Type B pancreatic cell (in vitro differentiated cells): ENCODE results near the gene ALKAL2. TPM values are rescaled to one million over a fixed set of nuclear protein-coding genes. Genes with fewer than 3 reads are reported as not detected.
"Not testable (repeated sequence)": the region's sequence is repeated elsewhere in the genome, so short reads cannot be mapped to it uniquely, and the experiment has no call there.

Experiments used
- DNase-seq: peaks from one replicate; pipeline ENCODE4 v3.0.0; 2021; ENCODE audit warnings: mixed read lengths; ENCODE audit not compliant: unreplicated experiment; ENCODE audit errors: extremely low spot score
- H3K27ac Mint-ChIP-seq: 2 replicates; pipeline ENCODE4 v1.8.0; 2021; ENCODE audit warnings: mild to moderate bottlenecking, mixed read lengths
- H3K27me3 Mint-ChIP-seq: 2 replicates; pipeline ENCODE4 v1.8.0; 2021; ENCODE audit warnings: mixed read lengths
- H3K36me3 Mint-ChIP-seq: 2 replicates; pipeline ENCODE4 v1.8.0; 2021; ENCODE audit warnings: mixed read lengths
- H3K4me1 Mint-ChIP-seq: one replicate; pipeline ENCODE4 v1.8.0; 2021; ENCODE audit warnings: mixed read lengths; ENCODE audit not compliant: unreplicated experiment
- H3K4me3 Mint-ChIP-seq: 2 replicates; pipeline ENCODE4 v1.8.0; 2021; ENCODE audit warnings: mild to moderate bottlenecking, mixed read lengths
- H3K9me3 Mint-ChIP-seq: 2 replicates; pipeline ENCODE4 v1.8.0; 2021; ENCODE audit warnings: mixed read lengths
- total RNA-seq: library from RNA; stranded (reverse); gene quantifications from 2 replicates; pipeline ENCODE4 v1.2.1, GENCODE V29; 2021; ENCODE audit warnings: low replicate concordance
- TF ChIP-seq, protein P1 (sequence below): fragments of 200-600 bp; sonication (generic); conservative IDR thresholded peaks from 2 replicates; pipeline ENCODE4 v1.5.0; 2021; ENCODE audit warnings: antibody characterized with exemption, mild to moderate bottlenecking

Gene ALKAL2
- total RNA-seq, 1 donor from 2014 or later = 3.5 TPM

DNA sequence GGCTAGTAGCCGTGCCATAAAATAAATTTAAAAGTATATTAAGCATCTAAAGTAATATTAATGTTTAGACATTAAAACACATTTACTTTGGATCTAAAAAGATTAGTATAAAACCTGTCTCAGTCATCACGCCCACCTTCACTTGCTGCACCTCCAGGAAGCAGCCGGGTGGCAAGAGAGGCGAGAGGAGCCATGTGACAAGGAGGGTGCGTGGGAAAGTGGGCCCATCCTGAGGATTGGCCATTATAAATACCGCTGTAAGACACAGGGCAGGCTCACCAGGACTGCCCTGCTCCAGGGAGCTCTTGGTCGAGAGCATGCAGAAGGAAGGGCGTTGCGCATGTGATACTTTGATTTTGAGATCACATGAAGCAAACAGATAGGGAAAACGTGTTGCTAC is 34.4 kb upstream of the ALKAL2 start:
- peaks cover 5% of the 10 kb centered on the region for H3K27me3 Mint-ChIP-seq
- H3K36me3 Mint-ChIP-seq = no peaks in the 10 kb centered on the region
- DNase-seq = no peak
- H3K27ac Mint-ChIP-seq = no peak overlapping the region
- peaks cover 10% of the 10 kb centered on the region for H3K4me1 Mint-ChIP-seq
- H3K9me3 Mint-ChIP-seq = no peaks in the 10 kb centered on the region
- no peak overlapping the region for H3K4me3 Mint-ChIP-seq
- TF ChIP-seq, protein P1, sequence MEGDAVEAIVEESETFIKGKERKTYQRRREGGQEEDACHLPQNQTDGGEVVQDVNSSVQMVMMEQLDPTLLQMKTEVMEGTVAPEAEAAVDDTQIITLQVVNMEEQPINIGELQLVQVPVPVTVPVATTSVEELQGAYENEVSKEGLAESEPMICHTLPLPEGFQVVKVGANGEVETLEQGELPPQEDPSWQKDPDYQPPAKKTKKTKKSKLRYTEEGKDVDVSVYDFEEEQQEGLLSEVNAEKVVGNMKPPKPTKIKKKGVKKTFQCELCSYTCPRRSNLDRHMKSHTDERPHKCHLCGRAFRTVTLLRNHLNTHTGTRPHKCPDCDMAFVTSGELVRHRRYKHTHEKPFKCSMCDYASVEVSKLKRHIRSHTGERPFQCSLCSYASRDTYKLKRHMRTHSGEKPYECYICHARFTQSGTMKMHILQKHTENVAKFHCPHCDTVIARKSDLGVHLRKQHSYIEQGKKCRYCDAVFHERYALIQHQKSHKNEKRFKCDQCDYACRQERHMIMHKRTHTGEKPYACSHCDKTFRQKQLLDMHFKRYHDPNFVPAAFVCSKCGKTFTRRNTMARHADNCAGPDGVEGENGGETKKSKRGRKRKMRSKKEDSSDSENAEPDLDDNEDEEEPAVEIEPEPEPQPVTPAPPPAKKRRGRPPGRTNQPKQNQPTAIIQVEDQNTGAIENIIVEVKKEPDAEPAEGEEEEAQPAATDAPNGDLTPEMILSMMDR = no peak

DNA sequence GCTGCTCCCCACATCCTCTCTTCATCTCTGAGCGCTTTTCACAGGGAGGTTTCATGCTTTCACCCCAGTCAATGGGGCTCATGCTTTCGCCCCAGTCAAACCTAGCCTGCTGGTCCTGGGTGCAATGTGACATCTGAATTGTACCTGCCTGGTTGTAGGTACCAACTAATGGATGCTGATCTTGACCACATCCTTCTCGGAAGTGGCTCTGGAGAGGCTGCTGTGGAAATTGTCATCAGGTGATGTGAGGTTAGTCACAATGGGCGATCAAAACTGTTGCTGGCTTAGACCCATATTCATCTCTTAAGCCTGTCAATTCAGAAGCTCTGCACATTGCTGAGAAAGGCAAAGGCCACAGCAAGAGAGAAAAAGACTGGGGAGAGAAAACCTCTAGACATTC is 32.7 kb upstream of the ALKAL2 start:
- peaks cover 5% of the 10 kb centered on the region for H3K27me3 Mint-ChIP-seq
- peaks cover 17% of the 10 kb centered on the region for H3K4me1 Mint-ChIP-seq
- H3K9me3 Mint-ChIP-seq = no peaks in the 10 kb centered on the region
- DNase-seq = no peak
- TF ChIP-seq, protein P1 = no peak
- no peak overlapping the region for H3K4me3 Mint-ChIP-seq
- H3K27ac Mint-ChIP-seq = no peak overlapping the region
- no peaks in the 10 kb centered on the region for H3K36me3 Mint-ChIP-seq

DNA sequence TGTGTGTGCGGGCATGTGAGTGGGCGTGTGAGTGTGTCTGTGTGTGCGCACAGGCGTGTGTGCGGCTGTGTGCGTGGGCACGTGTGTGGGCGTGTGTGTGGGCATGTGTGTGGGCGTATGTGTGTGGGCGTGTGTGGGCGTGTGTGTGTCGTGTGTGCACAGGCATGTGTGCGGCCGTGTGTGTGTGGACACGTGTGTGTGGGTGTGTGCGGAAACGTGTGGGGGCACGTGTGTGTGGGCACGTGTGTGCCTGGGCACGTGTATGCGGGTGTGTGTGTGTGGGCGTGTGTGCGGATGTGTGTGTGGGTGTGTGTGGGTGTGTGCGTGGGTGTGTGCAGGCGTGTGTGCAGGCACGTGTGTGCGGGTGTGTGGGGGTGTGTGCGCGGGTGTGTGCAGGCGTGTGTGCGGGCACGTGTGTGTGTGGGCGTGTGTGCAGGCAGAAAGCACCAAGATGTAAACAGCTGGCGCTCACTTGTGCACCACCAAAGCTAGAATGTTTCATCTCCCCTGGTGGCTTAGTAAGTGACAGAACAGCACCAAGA is 31.2 kb upstream of the ALKAL2 start:
- Mint-ChIP-seq H3K4me1 (peaks cover 17% of the 10 kb centered on the region), H3K27ac (peak overlapping the region; percentile 55), H3K36me3 (no peaks in the 10 kb centered on the region), H3K4me3 (no peak overlapping the region), H3K9me3 (no peaks in the 10 kb centered on the region), H3K27me3 (no peaks in the 10 kb centered on the region)
- no peak for DNase-seq
- TF ChIP-seq, protein P1 = no peak

DNA sequence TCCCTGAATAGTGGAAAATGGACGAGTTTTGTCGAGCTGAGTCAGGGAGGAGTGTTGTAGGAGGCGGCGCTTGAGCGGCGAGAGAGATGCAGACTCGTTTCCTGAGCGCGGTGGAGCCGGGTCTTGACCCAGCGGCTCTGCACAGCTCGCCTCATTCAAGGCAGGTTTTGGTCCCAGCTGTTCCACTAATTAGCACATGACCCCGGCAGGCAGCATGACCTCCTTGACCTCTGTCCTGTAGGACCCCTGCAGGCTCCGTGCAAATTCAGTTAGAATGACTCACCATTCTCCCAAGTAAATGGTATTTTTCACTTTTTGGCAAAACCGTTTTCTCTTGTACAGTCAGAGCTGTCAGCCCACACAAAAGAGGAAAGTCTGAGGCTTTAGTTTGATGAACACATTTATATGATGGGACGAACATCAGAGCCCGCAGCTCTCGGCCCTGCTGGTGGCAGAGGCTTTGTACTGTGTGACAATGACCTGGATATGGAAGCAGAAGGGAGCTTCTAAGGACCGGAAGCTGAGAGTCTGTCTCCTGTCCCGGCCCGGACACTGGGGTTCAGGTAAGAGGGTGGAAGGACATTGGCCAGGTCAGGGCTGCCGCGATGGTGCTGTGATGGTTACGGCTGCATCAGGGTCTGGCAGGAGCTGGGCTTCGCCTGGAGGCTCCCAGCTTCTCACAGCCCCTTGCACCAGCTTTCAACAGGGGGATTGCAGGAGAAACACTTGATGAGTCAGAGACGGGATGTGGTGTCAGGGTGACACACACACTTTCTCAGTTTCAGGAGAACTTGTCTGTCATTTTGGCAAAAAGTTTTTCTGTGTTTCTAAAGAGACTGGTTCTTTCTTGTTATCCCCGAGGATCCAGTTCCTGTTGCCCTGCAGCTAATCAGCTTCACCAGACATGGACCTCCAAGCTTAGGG is 29.9 kb upstream of the ALKAL2 start:
- H3K4me3 Mint-ChIP-seq = peak overlapping the region; percentile 26
- no peaks in the 10 kb centered on the region for H3K36me3 Mint-ChIP-seq
- TF ChIP-seq, protein P1 = no peak
- H3K9me3 Mint-ChIP-seq = no peaks in the 10 kb centered on the region
- H3K4me1 Mint-ChIP-seq = peaks cover 17% of the 10 kb centered on the region
- DNase-seq = no peak
- H3K27me3 Mint-ChIP-seq = no peaks in the 10 kb centered on the region
- peak overlapping the region; percentile 71 for H3K27ac Mint-ChIP-seq

DNA sequence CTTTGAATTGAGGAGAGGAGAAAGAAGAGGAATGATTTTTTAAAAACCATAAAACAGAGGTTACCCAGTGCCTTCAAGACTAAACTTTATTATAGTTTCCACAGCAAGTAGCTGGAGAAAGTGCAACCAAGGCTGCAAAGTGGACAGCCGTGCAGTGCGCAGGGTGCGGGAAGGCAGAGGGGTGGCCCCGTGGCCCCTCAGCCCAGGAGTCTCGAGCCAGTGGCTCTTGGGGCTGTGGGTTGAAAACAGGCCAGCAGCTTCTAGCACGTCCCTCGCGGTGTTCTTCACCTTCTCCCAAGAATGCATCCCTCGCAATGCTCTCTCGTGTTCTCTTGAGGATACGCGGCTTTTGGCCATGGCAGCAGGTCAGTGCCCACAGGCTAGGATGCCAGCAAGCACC is 28.5 kb upstream of the ALKAL2 start:
- TF ChIP-seq, protein P1 = no peak
- Mint-ChIP-seq H3K9me3 (no peaks in the 10 kb centered on the region), H3K27ac (no peak overlapping the region), H3K36me3 (no peaks in the 10 kb centered on the region), H3K4me3 (no peak overlapping the region), H3K27me3 (no peaks in the 10 kb centered on the region), H3K4me1 (peaks cover 17% of the 10 kb centered on the region)
- no peak for DNase-seq

DNA sequence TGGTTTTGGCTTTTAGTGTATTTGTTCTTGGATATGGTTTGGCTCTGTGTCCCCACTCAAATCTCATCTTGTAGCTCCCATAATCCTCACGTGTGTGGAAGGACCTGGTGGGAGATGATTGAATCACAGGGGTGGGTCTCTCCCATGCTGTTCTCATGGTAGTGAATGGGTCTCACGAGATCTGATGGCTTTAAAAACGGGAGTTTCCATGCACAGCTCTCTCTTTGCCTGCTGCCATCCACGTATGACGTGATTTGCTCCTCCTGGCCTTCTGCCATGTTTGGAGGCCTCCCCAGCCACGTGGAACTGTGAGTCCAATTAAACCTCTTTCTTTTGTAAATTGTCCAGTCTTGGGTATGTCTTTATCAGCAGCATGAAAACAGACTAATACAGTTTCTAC is 28.0 kb upstream of the ALKAL2 start:
- H3K4me1 Mint-ChIP-seq = peaks cover 17% of the 10 kb centered on the region
- H3K4me3 Mint-ChIP-seq, H3K27me3 Mint-ChIP-seq, H3K9me3 Mint-ChIP-seq, H3K27ac Mint-ChIP-seq, DNase-seq, H3K36me3 Mint-ChIP-seq: not testable (repeated sequence)
